HG03439 (cell line): ENCODE results near the gene CFAP46.

Source experiments
- ATAC-seq: cut with Tn5 transposase; IDR thresholded peaks from one replicate; pipeline ENCODE4 v1.9.1; 2021; ENCODE audit warnings: mild to moderate bottlenecking, moderate library complexity; ENCODE audit not compliant: unreplicated experiment

Gene CFAP46

DNA sequence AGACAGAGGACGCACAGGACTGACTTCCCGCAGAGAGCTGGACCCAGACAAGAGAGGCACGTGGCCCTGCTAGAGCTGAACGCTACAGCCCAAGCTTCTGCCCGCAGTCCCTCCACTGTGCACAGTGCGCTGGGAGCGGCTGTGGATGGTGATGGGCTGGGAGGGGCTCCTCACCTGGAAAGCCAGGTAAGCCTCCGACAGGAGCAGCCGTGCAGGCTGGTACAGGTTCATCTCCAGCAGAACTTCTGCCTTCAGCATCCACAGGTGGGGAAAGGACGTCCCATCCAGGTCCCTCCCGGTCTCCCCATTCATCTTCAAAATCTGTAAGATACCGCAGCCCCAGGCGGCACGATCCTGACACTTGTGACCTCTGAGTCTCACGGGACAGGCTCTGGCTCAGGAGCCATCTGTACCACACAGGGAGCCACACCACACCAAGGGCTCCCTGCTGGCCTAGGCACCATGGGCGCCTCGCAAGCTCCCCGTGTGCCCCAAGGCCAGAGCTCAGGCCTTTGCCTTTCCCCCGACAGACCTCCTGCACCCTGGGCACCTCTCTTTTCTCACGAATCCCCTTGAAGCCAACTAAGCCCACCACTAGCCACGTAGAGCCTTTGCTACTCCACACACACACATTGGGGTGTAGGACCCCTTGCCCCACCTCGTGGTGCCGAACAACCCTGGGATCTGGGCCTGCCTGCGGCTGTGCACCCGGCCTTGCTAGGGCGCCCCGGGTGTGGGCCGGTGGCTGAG is 76.3 kb downstream of the CFAP46 start:
- ATAC-seq: no peak

DNA sequence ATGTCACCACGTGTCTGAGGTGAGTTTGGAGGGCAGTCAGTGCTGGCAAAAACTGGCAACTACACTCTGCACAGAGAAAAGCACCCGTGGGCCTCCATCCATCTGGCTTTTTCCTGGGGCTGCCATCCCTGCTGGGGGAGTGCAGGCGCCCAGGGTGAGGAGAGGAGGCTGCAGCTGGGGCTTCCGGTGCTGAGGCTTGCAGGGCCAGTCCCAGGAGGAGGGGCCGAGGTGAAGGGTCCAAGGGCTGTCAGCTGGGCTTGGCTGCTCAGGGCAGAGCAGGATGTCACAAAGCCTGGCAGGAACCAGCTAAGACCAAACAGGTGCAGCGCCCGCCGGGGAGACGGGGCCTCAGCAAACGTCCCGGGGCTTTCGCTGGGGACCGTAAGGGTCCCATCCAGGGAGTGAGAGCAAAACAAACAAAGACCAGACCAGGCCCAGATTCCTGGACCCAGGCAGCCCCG is 77.2 kb downstream of the CFAP46 start:
- no peak for ATAC-seq

DNA sequence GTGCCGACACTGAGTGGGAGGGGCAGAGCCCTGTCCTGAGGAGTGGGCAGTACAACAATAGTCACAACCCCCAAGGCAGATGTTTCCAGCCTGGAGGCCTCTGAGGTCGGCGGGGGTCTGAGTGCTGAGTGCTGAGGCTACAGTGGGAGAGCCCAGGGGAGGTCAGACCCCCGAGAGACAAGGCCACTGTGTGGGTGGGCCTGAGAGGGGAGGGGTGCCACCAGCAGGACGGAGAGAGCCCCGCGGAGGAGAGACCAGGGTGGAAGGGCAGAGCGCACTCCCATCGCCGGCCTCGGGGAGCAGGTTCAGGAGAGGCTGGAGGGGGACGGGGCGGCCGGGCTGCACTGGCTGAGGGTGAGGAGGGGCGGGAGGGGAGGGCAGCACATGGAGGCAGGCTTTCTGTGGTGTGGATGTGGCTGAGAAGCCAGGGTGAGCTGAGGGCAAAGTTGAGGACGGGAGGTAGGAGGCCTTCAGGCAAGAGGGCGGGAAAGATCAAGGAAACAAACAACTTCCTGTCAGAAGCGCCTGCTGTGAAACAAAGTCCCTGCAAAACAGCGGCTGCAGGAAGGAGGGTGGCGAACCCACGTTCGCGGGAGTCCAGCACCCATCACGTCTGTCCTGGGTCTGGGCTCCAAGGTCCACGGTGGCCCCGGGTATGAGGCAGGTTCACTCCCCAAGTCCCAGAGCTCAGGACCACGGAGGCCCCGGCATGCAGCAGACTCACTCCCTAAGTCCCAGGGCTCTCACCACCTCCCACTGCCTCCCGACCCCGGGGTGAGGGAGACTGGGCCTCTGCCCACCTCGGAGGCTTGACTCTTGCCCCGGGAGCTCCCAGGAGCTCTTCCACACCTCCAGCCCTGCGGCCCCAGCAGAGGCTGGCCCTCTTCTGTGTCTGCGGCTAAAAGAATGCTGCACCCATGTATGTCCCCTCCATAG is 79.6 kb downstream of the CFAP46 start:
- no peak for ATAC-seq

DNA sequence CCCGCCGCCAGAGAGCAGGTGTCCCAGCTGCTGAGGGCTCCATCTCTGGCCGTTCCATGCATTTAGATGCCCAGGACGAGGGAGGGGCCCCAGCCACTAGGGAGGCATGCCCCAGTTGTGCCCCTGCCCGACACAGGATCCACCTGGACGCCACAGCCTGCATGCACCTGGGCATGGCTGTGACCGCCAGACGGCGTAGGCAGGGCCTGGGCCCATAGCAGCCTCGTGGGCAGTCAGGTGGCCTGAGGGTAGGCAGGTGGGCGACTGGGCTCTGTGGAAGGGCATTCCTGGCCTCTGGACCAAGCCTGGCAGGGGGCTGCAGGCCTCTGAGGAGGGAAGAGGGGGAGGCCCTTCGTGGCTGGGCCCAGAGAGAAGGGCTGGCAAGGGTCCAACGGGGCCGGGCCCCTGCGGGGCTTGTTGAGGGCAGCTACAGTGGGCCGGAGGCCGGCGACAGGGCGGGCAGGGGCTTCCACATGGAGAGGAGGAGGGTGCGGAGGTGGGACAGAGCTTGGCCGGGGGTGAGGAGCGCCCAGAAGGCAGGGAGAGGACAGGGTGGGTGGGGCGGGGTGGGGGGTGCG is 80.4 kb downstream of the CFAP46 start:
- no peak for ATAC-seq

DNA sequence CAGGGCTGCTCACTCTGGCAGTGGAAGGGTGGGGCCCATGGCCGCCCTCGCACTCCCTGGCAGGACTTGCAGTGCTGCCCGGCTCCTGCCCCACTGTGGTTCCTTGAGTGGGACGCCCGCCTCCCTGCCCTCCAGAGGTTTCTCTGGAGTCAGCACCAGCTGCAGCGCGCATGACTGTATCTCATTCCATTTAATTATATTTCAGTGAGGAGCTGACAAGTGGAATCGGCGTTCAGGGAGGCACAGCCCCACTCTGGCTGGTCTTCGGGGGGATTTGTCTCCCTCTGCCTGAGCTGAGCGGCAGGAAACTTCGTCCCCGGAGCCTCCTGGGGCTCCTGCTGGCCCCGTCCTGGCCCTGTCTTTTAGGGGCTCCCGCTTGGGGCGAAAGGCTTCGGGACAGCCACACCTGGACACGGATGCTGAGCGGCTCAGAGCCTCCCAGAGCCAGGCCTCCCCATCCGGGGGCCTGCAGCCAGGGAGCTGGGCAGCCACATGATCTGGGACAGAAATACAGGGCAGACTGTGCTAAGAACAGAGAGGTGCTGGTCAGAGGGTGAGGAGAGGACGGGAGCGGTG is 81.2 kb downstream of the CFAP46 start:
- ATAC-seq: no peak

DNA sequence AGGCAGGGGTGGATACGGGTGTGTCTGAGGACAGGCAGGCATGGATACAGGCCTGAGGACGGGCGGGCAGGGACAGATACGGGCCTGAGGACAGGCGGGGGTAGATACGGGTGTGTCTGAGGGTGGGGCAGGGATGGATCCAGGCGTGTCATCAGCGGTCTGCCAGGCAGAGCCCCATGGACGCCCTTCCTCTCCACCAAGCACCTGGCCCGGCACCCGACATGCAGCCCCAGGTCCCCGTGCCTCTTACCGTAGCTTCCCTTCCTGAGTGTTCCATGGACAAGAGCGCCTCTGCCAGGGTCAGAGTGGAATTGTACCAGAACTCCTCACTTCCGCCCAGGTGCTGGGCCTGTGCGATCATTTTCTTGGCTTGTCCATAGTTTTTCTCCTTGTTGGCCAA is 81.8 kb downstream of the CFAP46 start:
- ATAC-seq: no peak

DNA sequence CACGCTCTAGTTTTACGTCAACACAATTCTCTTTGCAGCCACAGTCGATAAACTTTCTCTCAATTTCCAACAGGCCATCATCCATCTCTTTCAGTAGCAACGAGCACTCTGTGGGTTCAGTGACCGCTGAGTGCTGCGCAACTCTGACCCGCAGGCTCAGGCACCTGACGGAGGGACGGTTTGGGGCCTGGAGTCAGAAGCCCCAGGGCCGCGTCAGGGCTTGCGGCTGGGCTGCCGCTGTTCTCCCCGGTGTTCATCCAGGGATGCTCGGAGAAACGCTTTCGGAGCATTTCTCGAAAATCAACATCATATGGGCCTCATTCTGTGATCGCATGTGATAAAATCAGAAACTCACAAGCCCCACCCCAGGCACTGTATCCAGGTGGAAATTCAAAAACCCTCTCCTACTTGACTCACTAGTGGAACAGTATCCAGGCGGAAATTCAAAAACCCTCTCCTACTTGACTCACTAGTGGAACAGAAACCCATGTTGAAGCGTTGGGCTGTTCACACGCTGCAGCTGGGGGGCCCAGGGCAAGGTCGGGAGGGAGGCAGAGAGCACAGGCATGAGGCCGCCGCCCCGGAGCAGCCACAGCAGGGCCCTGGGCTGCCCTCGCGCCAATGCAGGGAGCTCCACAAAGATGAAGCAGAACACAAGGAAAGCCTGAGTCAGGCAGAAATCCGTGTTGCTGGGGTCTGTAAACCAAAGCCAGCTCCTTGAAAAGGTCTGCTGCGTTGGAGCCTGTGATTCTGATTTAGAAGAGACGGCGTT is 83.1 kb downstream of the CFAP46 start:
- no peak for ATAC-seq

DNA sequence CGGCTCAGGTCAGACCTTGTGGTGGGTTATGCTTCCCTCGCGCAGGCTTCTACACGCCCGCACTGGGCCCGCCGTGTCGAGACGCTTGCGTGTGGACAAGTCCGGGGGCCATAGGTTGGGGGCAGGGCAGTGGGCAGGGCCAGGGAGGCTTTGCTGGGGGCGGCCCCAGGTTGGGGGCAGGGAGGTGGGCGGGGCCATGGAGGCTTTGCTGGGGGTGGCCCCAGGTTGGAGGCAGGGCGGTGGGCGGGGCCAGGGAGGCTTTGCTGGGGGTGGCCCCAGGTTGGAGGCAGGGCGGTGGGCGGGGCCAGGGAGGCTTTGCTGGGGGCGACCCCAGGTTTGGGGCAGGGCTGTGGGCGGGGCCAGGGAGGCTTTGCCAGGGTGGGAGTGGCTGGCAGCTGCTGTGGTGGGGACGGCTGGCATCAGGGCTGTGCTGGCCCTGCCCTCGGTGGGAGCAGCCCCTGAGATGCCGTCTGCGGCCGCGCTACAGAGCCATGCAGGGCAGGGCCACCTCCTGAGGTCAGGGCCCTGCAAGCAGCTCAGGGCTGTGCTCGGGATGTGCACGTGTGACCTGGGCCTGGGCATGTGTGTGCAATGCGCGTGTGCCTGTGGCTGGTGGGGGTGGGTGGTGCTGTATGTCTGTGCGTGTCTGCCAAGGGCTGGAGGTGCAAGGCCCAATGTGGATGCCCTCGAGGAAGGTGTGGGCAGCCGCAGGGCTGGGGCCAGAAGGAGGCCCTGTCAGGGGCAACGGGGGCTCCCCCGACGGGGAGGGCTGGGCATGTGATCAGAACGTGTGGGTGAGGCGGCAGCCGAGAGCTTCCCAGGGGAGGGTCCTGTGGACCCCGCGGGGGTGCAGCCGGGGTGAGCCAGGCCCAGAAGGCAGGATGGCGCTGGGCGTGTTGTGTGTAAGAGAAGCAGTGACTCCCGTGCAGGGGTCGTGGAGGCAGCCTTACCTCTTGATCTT is 84.0 kb downstream of the CFAP46 start:
- no peak for ATAC-seq

DNA sequence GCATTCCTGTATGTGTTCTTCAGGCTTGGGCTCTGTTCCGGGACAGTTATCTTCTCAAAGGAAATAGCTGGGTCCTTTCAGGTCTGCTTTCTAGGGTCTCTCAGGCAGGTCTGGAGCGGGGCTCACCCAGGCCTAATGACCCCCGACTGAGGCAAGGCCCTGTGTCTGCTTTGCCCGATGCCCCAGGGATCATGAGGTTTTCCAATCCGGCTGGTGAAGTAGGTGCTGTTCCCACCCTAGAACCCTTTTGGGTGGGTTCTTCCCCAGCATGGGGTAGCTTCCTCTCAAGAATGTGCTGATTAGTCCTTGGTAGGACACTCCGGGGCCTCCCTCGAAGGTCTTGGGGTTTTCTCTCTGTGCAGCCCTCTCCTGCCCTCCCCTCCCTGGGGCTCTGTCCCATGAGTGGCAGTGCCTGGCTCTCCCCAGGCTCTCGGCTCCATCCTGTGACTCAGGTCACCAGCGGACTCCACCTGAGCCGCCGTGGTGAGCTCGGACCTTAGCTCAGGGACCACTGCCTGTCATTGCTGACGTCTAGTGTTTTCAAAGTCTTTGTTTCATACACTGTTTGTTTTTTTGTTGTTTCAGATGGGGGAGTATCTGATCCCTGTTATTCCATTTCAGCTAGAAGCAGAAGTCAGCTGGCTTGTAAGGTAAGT is 85.4 kb downstream of the CFAP46 start:
- ATAC-seq: no peak

DNA sequence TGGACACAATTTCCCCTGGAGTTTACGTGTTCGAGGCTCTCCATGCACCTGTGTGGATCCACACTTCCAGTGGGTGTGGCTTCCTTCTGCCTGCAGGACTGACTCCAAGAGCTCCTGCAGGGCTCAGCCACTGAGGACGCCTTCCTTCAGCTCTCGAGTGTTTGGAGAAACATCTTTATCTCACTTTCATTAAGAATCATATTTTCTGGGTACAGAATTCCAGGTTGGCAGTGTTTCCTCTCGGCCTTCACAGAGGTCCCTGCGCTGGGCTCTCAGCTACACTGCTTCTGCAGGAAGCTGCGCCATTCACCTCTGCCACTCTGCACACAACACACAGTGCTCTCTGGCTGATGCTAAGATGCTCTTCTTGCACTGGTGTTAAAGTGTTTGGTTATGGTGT is 86.5 kb downstream of the CFAP46 start:
- no peak for ATAC-seq

DNA sequence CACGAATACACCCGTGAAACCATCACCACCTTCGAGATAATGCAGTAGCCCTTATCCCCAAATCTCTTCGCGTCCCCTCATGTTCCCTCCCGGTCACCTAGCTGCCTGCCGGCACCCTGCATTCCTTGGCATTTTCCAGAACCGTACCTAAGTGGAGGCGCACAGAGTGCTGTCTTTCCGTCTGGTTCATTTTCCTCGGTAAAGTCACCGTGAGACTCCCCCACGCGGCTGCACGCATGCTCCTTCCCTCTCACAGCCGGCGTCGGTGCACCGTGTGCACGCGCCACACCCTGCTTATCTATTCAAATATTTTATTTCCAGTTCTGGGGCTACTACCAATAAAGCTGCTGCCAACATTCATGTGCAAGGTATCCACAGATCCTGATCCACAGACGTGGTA is 90.9 kb downstream of the CFAP46 start:
- no peak for ATAC-seq

DNA sequence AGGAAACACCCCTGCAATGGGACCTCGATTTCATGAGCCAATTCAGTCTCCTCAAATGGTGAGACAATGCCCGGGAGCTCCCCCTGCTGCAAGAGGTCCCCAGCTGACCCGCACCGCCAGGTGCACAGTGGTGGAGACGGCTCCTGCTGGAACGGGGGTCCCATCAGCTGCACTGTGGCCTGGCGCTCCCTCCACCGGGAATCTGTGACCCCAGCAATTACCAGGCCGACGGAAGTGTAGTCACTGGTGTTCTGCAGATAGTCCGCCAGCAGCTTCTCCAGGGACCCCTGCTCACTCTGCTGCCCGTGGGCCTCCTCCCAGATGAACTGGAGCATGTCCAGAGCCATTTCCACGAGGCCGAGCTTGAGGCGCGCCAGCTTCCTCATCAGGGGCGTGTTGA is 91.5 kb downstream of the CFAP46 start:
- no peak for ATAC-seq

DNA sequence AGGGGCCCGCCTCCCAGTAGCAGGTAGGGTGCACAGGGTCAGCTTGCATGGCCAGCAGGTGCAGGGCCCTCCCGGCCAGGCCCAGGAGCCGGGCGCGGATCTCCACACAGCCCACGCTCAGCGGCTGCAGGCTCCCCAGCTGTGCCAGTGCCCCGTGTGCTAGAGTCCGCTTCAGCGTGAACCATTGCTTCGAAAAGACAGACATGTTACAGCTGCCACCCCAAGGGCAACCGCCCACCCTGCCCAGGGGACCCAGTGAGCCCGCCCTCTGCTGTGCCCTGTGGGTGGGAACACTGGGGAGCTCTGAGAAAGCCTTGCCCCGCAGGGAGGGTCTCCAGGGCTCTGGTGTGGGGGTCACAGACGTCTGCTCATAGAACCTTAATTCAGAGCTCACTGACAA is 92.1 kb downstream of the CFAP46 start:
- no peak for ATAC-seq

DNA sequence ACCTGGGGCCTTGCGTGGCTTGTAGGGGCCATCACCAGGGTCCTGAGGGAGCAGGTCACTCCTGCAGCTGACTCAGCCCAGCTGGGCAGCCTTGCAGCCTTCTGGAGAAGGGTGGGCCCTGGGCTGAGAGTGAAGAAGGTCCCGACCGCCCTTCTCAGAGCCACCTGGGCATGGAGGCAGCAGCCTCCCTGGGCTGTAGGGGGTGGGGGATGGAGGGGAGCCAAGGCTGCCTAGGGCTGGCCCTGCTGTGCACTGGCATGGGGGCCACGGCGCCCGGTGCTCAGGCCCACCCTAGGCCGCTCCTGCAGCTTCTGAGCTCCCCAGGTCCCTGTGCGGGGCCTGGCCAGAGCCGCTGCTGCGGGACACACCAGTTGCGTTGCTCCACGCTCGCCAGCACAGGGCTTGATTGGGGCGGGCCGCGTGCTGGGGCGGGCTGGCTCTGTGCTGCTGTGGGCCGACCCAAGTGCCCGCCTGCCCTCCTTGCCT is 92.8 kb downstream of the CFAP46 start:
- no peak for ATAC-seq

DNA sequence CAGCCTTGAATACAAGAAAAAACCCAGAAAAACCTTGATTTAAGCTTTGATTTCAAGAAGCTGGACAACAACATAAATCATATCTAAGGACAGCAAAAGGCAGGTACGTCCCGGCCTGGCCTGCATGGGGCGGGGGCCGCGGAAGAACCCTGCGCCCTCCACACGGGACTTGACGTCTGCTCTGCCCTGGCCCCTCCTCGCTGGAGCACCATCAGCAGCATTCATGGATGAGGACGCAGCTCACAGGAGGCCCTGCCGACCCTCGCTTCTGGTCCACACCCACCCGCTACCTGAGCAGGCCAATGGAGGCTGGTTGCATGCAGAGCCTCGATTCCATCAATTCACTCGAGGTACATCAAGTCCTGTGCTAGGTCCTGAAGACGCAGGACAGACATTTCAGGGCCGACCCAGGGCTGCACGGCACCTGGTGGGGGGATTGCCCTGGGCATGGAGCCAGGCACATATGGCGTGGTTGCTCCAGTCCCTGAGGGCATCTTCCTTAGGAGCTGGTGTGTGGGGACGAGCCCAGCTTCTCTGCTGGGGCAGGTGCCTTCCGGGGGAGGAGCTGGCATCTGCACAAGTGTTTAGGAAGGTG is 93.3 kb downstream of the CFAP46 start:
- no peak for ATAC-seq

DNA sequence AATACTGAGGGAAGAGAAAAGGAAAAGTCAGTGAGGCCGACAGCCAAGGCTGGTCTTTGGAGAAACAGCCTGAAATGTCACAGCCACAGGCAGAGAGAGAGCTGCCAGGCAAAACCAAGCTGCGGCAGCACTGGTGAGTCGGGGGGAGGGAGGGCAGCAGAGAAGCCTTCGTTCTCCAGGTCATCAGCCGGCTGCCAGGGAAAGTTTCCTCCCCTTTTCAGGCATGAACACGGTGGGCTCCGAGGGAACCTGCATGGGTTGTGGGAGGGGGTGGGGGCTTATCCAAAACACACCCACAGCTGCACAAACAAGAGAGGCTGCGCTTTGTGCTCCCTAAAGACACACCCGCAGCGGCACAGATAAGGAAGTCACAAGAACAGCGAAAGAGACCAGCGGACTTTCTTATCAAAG is 94.1 kb downstream of the CFAP46 start:
- ATAC-seq: no peak

DNA sequence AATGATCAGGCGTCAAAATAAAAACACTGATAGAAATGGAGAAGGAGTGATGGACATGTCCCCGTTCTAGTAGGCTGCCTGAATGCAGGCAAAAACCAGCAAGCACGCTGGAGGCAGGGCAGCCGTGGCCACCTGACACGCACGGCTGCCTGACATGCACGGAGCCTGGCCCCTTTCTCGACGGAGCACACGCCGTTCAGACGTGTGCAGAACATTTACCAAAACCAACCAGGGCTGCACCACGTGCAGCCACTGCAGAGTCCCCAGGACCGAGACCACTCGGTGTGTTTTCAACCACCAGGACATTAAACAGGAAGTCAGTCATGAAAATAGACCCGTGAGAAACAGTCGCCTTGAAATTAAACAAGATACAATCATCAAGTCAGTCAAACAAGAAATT is 94.5 kb downstream of the CFAP46 start:
- ATAC-seq: no peak

DNA sequence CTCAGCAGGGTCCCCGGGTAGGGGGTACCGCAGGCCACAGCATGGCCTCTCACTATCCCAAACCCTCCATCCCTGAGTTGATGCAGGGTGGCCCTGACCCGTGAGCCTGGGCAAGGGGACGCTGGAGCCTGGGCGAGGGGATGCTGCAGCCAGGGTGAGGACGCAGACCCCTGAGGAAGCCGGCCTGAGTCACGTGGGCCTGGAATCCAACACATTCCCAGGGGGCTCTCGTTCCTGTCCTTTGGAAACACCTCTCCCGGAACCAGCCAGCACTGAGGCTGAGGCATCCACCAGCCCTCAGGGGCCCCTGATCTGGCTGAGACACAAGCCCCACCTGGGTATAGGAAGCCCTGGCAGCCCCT is 95.0 kb downstream of the CFAP46 start:
- ATAC-seq: no peak
